Activated CD8-positive, alpha-beta memory T cell treated with anti-CD3 and anti-CD28 coated beads, Interleukin-2, amount 50 U/mL, for 1 hour (primary cell): ENCODE measurements around the gene PDCL2.
"Not testable (repeated sequence)": the region's sequence is repeated elsewhere in the genome, so short reads cannot be mapped to it uniquely, and the experiment has no call there.

Source experiments
- DNase-seq: peaks from one replicate; pipeline ENCODE4 v3.0.0-alpha.2; 2020; ENCODE audit errors: extremely low read depth

The PDCL2 gene, protein sequence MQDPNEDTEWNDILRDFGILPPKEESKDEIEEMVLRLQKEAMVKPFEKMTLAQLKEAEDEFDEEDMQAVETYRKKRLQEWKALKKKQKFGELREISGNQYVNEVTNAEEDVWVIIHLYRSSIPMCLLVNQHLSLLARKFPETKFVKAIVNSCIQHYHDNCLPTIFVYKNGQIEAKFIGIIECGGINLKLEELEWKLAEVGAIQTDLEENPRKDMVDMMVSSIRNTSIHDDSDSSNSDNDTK

DNA sequence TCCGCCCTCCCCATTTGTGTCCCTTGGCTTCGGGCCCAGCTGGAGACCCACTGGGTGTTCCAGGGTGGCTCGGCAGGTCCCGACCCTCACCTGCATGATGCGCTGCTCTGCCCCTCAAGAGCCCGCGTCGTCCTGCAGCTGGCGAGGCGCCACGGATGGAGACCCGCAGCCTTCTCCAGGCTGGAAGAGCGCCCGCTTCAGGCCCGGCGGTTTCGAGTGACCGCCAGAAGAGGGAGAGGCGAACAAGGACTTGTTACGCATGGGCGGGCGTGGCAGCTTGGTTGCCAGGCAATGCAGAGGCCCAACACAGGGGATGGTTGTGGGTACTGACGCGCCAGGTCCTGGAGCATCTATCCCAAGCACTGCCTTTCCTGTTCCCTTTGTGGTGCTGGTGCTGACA, at the start of gene PDCL2:
TSS of gene PDCL2 (minus strand) at position 232 of the 400 bp plus-strand sequence. CDS start at position 96, 136 bp downstream.
- DNase-seq, result no peak

GRCh38 chr4:55637272-55637820, 45.3 kb upstream of the PDCL2 start:
- no peak for DNase-seq

DNA sequence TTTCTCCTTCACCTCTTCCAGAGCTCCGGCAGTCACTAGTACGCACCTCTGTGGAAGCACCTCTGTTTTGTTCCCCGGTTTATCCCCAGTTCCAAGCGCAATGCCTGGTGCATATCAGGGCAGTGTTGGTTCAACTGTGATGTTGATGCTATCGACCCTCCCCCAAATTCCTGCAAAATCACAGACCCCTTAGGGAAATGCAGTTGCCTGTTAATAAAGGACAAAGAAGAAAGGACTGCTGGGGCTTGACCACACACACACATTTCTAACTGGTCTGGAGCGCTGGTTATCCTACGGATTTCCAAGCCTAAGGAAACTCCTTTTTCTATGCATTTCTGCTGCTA, 44.6 kb upstream of the PDCL2 start:
- DNase-seq, result no peak

- no peak for DNase-seq
These were observed 44.0 kb upstream of the PDCL2 start, which contains the start of gene NMU for GRCh38 chr4:55635741-55636655. TSS of gene NMU (minus strand) at chr4:55636298. CDS start at chr4:55636192, 106 bp downstream.

DNA sequence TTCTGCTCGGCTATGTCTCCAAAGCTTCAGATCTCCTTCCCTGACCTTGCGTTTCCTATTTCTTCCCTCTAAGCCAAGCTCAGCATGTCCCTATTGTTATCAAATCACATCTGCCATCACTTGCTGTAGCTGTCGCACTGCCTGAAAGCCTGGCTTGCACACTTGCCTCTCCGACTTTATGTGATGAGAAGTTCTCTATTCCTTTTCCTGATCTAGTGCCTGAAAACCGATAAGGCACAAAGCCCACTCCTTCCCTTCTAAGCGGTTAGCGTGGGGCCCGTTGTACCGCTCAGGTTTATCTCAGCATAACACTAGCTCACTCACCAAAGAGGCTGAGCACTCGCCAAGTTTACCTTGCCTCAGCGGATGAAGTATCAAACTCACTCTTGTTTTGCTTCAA, 43.2 kb upstream of the PDCL2 start:
- no peak for DNase-seq

GRCh38 chr4:55634417-55635128, 42.5 kb upstream of the PDCL2 start:
- no peak for DNase-seq

DNA sequence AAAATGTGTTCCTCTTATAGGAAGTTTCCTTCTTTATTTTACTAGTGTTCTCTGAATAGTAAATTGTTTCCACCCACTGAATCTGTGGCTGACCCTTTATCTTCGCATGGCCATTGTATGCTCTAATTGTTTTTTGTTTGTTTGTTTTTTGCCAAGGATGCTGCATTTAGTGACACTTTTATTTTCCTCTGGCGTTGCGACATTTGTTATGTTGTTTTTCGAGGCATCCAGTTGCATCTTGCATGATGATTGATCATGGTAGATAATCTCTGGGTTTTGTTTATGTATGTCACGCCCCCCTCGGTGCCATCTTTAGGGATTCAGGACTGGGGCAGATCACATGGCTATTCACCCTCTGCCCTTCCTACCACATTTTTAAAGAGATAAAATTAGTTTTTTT, 41.9 kb upstream of the PDCL2 start:
- DNase-seq, result no peak

DNA sequence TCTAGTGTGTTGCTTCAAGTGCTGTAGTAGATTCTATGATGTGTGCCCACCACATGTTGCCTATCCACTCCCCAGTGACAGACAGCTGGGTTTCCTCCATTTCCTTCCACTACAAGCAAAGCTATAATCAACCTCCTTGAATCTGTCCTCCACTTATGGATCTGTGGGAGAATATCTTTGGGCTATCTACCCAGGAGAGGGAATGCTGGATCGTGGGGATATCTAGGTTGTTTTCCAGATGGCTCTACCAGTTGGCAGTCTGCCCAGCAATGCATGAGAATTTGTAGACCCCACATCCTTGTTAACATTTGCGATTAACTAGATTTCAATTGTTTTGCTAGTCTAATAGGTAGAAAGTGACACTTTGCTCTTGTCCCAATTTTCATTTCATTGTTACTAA, 33.8 kb upstream of the PDCL2 start:
- DNase-seq, result no peak

- not testable (repeated sequence) for DNase-seq
These were observed 32.0 kb upstream of the PDCL2 start for GRCh38 chr4:55624063-55624462.

GRCh38 chr4:55618546-55619143, 26.6 kb upstream of the PDCL2 start:
- DNase-seq, result no peak

DNA sequence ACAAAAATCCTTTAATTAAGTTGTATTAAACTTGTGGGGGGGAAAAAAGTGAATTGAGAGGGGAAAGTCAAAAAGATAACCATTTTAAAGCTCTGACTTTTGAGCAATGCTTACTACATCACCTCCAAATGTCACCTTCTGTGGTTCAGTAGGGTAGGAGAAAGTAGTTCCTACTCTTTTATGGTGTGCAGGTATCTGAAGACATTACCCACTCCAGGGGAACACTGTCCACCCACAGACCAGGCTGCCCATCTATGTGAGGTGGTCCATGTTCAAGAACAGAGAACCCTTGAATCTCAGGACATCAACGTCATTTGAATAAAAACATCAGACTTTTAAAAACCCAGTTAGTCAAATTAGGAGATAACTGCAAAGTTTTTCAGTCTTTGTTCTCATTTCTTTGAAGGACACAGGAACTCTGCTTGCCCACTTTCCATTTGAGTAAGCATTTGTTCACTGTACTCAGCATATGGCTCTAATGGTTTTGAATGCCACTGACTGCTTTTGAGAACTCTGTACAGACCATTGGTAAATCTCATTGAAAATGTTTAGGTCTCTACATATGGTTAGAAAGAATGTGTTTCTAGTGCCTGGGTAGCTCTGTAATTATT, 25.6 kb upstream of the PDCL2 start:
- no peak for DNase-seq

DNA sequence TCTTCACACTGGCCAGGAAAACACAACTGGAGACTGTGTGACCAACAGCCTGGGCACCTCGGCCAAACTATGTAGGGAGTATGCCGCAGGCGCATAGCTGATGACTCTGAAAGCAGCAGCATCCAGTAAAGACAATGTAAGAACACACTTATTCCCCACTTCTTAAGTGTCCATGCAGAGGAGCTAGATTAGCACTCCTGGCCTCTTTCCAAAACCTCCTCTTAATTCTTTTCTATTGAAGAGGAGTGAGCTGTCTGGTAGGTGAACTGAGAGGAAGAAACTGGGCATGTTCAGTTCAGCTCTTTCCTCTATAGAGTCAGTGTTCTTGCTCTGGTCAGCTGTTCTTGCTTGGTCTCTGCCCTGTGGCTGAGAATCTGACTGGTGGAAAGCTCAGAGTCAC, 23.0 kb upstream of the PDCL2 start:
- no peak for DNase-seq

DNA sequence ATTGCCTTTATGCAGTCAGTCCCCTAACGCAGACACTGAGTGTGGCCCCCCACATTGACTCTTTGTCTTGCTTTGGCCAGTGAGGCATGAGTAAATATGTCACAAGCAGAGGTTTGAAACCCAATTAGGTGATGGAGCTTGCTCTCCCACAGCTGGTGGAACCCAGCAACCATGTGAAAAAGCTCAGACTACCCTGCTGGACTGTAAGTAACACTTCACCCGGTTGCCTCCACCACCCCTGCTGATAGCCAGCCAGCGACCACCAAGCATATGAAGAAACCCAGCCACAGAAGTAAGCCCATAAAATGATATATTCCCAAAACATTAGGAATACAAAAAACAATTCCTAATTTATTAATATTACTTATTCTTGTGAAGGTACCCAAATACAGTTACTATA, 21.6 kb upstream of the PDCL2 start:
- DNase-seq, result no peak

DNA sequence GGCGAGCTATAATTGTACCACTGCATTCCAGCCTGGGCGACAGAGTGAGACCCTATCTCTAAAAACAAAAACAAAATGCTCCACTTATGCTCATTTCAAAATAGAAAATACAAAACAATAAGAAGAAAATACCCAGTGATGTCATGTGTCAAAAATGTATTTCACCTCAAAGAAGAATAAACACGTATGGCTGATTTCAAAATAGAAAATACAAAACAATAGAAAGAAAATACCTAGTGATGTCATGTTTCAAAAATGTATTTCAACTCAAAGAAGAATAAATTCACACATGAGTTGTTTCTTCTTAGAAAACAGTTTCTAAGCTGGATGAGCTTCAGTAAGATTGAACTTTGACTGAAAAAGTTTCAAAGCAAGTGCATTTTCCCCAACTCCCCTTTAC, 20.3 kb upstream of the PDCL2 start:
- no peak for DNase-seq

GRCh38 chr4:55611358-55612059, 19.5 kb upstream of the PDCL2 start:
- no peak for DNase-seq

- no peak for DNase-seq
These were observed 18.3 kb upstream of the PDCL2 start for GRCh38 chr4:55610381-55610780.

GRCh38 chr4:55609393-55609866, 17.4 kb upstream of the PDCL2 start:
- DNase-seq, result no peak

GRCh38 chr4:55608591-55608990, 16.5 kb upstream of the PDCL2 start:
- DNase-seq, result no peak

DNA sequence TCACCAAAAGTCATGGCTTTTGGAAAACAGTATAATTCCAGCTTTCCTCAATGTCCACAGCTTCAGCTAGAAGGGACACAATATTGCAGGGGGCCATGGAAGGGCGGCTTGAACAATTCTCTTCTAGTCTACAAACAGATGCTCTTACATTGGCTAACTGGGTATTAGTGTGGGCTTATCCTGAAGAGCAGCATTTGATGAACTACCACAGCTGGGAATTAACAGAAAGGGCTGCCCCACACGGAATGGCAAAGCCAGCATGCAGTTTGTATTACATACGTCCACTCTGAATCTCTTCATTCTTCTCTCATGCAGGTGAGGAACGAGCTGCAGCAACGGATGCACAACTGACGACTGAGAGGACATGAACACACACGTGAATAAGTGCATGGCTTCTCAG, 13.0 kb upstream of the PDCL2 start:
- no peak for DNase-seq

GRCh38 chr4:55600640-55601039, 8.6 kb upstream of the PDCL2 start:
- no peak for DNase-seq

DNA sequence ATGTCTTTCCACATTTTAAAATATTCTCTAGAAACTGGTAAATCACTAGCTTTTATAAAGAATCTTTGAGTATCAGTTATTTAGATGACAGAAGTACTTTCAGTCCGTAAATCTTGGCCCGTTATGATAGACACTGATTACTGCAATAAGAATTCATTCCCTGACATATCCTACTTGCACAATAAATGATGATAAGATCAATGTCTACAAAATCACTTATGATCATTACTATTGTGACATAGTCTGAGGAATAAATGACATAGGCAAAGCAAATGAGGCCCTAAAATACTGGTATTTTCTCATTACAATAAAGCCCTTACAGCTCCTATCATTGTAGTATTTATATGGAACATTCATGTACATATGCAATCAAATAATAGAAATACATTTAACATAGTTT, 6.6 kb upstream of the PDCL2 start:
- no peak for DNase-seq
